Measurements from ENCODE around the gene CCT5.

CCT5 gene

DNA sequence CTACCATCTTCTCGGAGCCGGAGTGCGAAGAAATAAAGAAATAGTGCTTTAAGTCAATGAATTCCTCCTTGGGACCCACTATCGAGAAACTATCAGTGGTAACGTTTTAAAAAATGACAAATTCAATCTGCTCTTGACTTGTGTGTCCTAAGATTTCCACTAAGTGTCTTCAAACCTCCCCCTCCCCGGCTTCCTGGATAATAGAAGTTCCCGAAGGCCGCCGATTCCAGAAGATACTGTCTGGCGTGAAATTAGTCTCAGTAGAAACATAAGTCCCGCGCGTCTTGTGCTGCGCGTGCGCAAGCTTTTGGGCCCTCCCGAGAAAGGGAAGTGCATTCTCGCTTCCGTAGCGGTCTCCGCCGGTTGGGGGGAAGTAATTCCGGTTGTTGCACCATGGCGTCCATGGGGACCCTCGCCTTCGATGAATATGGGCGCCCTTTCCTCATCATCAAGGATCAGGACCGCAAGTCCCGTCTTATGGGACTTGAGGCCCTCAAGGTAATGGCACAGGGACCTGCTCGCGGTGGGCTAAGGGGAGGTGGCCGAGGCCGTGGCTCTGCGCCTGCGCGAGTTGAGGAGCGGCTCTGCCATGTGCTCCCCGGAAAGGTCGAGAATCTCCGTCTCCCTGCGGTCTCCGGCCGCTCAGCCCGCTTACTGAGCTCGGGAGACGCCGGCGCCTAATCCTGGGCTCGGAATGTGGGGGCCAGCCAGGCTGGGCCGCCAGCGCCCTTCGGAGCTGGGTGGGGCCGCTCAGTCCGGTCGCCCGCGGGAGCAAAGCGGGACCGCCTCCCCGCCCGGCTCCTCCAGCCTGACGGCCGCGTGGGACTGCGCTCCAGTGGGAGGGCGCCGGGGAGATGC lies at the start of gene CCT5:
Gene CCT5 (plus strand): TSS at position 333 of the 858 bp plus-strand sequence. CDS start 61 bp downstream, at position 394.
- DNase-seq: peak; percentile 99

DNA sequence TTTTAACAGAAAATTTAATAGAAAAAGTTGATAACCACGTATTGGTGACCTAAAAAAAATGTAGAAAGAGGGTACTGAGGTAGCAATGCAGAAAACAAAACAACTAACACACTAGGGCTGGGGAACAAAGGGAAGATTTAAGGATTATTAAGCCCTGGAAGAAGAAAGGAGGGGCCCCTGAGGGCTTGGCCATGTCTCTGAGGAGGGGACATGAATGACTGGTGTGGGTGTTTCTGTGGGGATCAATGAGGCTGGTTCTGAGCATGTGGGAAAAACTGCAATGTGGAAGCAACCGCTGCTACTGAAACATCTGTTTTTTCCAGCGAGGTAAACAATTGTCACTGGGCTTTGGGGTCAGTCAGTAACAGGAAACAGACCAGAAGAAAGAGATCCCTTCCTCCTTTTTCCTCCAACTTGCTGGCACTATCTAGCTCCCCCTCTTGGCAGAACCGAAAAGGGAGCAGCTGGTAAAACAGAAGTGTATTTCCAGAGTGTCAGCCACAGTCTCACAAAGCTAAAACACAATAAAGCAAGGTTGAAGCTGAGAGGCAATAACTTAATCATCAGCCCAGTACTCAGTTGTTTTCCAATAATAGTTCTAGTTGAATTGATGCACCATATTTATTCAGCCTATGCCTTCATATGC lies 48.7 kb upstream of the CCT5 start:
- DNase-seq: peak; percentile 58

DNA sequence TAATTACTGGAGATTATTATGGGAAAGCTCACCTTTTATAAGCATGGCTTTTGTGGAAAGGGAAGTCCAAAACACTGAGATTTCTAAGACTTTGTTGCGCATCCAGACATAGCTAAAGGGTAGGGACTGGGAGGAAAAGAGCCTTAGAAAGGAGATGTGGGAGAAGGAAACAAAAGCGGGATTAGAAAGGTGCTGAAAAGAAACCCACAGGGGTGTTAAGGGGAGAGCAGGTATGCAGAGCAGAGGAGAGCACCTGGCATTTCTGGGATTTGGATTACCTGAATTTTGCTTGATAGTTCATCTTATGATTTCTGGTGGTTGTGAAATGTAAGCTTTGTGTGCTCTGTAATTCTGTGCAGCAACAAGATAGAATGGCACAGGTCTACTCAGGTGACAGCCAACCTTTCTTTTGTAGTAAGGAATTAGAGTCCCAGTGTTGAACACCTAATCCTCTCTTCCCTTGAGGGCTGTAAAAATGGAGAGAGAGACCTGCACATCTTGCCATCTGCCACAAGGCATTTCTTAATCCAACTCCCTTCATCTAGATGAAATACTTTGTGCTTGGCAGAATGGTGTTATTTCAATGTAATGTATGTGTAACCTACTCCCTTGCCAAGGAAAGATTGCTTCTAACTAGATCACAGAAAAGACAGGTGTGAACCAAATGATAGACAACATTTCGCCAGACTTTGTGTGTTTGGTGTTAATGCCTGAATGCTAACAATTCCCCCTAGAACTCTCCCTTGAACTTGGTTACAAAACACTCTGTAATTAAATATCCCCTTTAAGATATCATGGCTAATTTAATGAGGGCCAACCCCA lies 47.8 kb upstream of the CCT5 start:
- peak; percentile 48 for DNase-seq

DNA sequence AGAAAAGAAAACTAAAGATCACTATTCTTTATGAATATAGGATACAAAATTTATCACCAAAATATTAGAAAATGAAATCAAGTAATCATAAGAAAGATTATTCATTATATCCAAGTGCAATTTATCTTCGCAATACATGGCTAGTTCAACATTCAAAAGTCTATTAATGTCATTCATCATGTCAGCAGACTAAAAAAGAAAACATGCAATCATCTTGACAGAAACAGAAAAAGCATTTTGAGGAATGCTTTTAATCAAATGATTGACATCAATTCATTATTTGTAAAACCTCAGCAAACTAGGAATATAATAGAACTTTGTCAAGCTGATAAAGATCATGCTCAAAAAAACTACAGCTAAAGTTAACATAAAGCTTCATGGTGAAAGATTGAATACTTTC lies 41.1 kb upstream of the CCT5 start:
- DNase-seq: no peak

DNA sequence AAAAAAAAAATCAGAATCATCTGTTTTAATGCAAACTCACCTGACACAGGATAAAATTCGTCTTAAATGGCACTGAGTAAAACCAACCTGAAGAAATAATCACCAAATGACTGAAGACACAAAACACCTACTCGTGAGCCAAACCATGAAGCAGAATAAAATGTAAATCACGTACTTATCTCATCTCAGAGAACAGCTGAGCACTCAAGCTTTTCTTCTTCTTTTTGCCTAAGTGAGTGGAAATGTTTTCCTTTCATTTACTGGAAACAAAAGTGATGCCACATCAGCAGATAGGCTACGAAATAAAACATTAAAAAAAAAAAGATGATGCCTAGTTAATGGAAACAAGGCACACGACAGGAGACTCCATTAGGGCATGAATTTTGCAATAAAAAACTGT lies 36.8 kb upstream of the CCT5 start:
- no peak for DNase-seq

DNA sequence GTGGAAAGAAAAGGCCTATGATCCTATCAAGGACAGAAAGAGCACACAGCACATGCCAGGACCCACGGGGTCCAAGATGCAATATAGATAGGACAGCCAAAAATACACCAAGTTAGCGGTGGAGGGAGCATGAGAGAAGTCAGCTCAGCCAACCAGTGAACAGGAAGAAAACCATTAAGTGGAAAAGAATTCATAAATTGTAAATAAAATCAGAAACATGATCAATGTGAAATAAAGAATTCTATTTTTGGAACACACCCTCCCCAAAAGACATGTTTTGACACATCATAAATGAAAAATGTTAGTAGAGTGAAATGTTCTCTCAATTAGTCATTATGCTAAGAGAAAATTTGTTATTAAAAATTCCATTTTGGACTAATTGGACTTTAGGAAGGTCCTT lies 36.0 kb upstream of the CCT5 start:
- DNase-seq: no peak

DNA sequence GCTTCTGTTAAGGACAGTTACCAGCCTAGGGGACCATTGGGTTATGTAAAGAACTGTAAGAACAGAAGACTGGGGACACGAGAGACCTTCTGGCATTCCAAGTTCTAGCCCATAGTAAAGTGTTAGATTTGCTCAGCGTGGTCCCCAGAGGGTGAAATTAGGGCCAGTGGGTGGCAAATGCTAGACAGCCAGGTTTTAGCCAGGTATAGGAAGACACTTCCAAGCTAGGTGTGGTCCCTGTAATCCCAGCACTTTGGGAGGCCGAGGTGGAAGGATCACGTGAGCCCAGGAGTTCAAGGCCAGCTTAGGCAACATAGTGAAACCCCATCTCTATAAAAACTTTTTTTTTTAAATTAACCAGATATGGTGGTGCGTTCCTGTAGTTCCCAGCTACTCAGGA lies 34.7 kb upstream of the CCT5 start:
- DNase-seq: no peak

DNA sequence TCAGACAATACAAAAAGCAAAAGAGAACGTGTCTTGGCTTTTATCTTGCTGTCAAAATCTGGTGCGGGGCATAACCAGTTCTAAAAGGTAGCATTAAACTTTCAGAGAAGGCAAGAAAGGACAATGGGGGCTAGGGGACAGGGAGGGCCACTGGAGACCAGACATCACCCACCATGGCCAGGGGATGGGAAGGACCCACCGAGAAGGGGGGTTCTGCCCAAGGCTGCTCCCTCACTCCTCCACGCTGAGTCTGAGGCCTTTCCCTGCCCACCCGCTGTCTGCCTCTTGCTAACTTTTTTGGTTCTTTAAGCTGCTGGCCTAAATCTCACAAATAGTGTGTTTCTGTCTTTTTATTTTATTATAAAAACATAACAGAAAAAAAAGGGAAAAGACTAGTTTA lies 34.0 kb upstream of the CCT5 start:
- no peak for DNase-seq

DNA sequence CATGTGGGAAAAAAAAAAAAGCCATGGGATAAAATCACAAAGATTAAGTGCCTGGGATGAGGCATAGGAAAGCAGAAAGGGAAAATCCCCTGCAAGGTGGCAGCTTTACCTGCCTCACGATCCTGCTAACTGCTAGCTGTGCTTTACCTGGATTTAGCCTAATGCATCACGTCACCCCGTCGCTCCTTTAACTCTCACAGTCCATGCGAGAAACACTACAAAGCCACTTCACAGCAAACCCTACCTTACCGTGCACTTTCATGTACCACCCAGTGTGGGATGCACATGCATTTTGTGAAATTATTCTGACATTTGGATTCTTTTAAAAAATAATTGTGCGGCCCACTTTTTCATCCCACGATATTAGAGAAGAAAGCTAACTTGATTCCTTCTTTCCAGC lies 31.4 kb upstream of the CCT5 start:
- no peak for DNase-seq

DNA sequence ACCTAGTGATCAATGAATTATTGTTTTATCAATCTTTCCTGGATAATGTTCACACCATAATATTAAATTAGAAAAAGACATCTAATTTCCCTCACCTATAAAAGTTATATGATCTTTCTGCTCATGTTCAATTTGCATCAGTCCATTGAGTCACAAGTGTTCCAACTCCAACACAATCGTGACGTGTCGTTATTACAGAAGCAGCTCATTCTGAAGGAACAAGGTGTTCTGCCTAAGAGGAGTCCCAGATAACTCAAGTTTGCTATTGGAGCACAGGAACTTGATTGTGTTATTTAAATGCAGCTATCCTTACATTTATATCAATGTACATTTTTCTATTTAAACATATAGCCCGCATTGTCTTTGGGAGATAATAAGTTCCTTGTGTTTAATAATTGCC lies 31.0 kb upstream of the CCT5 start:
- DNase-seq: no peak

DNA sequence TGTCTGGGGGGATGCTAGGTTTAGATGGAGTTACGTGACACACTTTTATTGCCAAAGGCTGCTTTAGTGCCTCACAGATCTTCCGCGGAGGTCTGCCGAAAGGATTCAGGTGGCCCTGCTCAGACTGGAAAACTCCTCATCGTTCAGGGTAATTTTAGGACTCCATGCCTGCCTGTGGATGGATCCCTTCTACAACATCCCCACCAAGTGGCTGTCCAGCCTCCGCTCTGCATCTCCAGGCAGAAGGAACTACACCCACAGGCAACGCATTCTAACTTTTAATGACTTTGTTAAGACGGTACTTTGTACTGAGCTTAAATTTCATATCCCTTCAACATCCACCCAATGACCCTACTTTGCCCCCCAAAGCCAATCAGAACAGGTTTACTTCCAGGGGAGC lies 29.8 kb upstream of the CCT5 start:
- DNase-seq: no peak

DNA sequence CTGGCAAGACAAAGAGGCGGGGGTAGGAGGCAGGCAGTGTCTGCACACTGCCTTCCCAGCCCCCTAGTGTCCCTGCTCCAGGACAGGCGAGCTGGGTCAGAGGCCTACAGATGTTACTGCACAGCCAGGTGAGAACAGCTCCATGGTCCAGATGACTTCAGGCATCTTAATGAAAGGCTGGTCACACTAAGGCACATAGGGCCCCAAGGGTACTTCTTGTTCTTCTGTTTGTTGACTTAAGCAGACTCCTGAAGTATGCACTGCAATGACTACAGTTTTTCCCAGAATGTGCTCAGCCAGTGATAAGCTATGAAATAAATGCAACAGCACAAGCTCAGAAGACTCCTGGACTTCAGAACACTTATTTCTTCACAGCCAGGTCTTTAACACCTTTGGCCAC lies 27.8 kb upstream of the CCT5 start:
- DNase-seq: no peak

DNA sequence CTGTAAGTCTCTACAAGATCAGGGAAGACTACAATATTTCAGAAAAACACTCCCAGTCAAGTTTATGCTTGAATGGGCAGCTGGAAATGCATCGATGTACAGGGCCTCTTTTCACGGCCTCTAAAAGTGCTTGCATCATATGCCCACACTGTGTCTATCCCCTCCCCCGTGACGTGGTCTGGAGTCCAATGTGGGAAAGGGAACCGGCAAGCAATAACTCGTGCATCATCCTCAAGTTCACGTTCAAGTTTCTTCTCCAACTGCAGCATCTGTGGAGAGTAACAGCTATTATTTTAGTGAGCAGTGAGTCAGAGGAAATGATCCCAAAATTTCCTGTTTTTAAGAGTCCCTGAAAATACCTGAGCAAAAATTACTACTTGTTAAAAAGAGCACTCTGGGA lies 22.7 kb upstream of the CCT5 start:
- DNase-seq: no peak

DNA sequence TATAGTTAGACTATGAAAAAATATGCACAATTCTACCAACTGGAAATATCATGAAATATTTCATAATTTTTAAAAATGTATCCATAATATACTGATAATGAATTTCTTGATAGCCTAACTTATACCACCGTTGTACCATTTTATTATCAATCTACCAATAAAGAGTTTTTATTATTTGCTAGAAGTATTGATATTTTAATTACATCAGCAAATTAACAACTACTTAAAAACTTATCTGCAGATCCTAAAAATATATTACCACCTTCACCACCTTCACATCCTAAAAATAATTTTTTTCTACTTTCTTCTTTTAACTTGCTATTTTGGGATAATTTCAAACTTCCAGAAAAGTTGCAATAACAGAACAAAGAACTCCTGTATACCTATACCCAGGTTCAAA lies 21.8 kb upstream of the CCT5 start:
- no peak for DNase-seq

DNA sequence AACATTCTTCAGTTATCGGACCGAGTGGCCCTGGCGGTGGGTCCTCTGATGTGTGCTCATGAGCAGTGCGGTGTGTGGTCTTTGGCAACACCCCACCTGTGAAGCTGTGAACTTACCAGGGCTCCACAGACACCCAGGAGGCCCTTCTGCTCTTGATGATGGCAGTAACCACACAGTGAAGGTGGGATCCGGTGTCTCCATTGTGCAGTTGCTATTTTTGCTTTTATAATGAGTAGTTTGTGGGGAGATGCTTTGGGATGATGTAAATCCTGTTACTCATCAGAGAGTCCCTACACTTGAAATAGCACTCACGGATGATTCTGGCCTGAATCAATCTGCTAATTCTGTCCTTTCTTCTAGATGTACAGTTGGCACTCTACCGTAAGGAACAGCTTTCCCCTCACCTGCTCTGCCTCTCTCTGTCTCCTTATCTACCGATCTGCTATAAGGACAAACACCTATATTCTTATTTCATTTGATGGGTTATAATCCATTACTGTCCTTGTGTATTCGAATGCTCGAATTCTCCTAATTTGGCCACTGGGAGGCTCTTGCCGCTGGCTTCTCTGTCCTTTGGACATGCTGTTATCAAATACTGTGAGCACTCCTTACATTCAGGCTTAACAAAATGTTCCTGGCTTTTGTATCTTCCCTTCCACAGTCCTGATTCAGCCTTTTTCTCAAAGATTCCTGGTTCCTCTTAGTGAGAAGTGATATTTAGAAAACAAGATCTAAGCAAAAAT lies 20.6 kb upstream of the CCT5 start:
- DNase-seq: no peak

DNA sequence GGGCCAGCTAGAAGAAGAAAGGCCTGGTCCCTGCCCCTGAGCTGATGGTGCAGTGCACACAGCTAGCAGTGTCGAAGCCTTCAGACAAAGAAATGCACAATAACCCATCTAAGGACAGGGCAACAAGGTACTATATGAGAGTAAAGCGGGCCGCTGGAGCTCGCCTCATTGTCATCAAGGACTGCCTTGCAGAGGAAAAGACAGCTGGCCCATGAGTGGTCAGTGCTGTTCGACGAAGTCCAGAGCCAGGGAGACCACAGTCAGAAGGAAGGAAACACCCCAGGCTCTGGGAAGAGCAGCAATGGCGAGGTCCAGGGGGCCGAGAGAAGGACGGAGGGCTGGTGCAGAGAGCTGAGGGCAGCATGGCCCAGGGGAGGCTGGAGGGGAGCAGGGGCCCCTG lies 17.7 kb upstream of the CCT5 start:
- DNase-seq: no peak

DNA sequence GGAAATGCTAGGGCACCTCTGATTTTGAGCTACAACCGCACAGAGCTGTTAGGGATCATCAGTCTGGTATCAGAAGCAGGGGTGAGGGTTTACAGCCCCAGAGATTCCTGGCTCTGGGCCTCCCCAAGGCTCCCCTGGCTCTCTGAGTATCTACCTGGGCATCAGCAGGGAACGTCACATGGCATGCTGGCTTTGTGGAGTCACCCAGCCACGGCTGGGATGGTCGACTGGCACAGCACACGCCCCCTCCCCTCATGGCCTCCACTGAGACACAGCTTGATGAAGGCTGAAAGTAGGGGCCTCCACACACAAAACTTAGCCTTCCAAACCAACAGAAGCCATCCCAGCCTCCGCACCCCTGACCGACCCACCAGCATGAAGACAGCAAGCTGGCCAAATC lies 17.1 kb upstream of the CCT5 start:
- DNase-seq: no peak

DNA sequence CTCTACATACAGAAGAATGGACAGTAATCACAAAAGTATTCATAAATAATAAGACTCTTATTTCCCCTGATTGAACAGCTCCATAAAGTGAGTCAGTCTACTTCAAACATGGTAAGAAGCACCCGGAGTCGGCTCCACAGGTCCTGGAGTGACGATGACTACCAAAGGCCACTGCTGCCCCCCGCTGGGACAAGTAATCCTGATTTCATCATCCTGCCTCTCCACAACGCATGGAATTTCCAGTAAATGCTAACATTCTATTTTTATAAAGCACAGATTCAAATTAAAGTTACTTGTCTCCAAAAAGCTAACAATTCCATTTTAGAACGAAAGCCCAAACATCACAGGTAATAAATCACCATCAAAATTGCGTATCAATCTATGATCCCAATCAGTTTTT lies 16.6 kb upstream of the CCT5 start:
- DNase-seq: peak; percentile 12

DNA sequence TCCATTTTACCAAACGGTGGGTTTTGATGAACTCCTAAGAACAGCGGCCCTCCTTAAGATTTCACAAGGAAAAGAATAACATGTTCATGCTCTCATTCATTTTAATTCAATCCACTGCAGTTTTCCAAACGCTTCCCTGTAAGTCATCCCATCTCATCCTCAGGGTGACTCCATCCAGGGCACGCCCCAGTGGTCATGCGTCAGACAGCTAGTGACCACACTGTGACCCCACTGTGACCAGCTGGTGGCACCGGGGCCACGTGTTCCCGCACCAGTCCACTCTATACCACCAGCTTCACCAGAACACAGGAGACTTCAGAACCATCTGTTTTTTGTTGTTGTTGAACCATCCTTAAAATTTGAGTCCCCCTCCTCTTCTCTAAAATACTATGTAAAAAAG lies 14.7 kb upstream of the CCT5 start:
- no peak for DNase-seq

DNA sequence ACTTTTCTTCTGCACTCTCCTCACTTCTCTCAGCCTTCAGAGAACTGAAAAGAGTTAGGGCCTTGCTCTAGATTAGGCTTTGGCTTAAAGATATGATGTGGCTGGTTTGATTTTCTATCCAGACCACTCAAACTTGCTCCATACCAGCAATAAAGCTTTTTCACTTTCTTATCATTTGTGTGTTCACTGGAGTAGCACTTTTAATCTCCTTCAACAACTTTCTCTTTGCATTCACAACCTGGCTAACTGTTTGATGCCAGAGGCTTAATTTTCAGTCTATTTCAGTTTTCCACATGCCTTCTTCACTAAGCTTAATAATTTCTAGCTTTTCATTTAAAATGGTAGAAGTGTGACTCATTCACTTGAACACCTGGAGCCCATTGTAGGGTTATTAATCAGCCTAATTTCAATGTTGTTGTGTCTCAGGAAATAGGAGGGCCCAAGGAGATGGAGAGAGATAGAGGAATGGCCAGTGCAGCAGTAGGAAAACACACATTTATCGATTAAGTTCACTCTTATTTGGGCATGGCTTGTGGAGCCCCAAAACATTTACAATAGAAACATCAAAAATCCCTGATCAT lies 6.3 kb upstream of the CCT5 start:
- DNase-seq: no peak

DNA sequence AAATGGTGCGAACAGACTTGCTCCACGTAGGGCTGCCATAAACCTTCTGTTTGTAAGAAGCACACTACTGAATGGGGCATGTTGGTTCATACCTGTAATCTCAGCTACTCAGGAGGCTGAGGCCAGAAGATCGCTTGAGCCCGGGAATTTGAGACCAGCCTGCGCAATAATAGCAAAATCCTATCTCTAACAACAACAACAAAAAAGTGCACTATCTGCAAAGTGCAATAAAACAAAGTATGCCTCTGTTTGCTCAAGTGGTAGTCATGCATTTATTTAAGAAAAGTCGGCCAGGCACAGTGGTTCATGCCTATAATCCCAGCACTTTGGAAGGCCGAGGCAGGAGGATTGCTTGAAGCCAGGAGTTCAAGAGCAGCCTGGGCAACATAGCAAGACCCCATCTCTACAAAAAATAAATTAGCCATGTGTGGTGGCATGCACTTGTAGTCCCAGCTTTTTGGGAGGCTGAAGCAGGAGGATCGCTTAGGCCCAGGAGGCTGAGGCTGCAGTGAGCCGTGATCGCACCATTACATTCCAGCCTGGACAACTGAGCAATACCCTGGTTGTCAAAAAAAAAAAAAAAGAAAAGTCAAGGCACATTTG lies 5.6 kb upstream of the CCT5 start:
- DNase-seq: no peak

DNA sequence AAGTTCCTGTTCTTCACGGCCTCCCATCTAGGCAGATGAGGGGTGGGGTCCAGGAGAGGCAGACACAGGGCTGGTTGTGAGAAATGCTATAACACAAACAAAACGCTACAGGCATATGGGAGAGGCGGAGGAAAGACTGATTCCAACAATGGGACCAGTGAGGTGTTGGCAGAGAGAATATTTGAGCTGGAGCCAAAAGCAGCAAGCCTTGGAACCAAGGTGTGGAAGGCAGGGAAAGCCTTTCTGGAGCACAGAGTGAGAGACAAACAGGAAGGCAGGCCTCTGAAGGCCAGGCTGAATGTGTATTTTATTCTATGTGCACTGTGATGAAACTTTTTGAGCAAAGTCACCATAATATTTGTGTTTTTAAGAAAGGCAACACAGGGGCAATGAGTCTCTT lies 3.3 kb upstream of the CCT5 start:
- peak; percentile 66 for DNase-seq
